NCI-H2081 treated with DMSO at 0.1 percent for 48 hours (cell line): ENCODE data around the gene ITFG1.

Source experiments
- DNase-seq: peaks from one replicate; lab custom pipeline; 2025; lab: John Stamatoyannopoulos, UW

Gene ITFG1

DNA sequence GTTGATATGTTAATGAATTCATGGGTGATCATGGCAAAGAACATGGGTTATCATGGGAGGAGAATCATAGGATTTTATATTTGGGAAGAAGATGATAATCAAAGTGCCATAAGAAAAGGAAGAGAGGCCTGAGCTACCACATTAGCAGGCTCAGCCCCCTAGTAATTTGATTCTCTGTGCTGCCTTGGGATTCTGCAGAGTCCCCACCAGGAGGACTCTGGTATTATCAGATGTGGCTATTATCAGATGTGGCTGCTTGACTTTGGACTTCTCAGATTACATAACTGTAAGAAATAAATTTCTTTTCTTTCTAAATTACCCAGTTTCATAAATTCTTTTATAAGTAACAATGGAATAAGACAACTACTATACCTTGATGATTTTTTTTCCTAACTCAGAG is 137.6 kb downstream of the ITFG1 start:
- no peak for DNase-seq

DNA sequence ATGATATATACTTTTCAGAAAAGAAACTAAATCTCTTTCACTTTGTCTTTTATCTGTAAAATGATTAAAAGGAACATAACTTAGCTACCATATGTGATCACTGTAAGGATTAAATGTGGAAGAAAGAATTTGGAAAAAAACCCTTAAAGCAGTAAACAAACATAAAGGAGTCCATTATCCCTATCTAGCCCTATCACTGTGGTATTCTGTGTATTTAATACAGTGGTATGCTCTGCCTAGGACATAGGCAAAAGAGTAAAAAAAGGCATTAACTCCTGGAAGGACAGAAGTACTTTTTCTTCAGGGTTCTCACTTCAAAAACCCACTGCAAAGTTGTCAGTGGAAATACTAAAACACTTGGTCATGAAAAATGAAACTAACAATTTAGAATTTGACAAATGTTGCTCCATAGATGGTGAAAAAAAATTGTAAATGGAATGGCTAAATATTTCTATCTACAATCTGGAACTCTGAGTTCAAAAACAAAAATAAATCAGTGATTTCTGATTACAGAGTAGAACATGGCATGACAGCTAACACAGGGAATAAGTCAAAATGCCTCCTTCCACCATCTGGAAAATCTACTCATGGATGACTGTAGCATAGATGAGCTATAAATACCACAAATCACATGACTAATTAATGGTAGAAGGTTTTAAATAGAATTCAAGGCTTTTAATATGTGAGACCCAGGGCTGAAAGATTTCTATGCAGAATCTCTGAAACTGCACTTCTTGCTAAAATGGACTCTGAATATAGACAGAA is 140.1 kb downstream of the ITFG1 start:
- DNase-seq = no peak

DNA sequence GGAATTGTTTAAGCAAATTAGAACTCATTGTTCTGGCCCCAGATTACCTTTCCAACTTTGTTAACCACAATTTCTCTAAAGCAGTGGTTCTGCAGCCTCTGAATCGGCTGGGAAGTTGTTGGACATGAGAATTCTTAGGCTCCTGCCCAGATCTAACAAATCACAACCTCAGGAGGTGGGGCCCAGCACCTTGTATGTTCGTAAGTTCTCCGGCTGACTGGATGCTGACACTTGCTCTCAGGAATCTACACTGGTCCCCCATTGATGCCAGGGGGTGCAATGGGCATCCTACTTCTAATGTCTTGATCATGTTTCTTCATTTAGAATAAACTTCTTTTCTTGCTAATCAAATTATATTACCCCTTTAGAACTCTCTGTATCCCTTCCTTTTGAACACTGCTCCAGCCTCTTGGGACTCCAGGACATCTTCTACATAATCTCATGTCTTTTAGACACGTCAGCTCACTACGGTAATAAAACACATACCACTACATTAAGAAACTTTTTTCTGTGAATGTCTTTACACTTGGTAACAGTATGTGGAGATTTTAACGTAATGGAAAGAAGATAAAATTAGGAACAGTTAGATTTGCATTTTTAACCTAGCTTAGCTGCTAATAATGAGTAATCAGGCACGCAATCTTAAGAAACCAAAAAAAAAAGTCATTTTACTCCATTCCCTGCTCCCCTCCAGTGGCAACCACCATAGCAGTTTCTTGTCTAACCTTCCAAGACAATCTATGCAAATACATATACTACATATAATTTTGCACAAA is 143.2 kb downstream of the ITFG1 start:
- no peak for DNase-seq

DNA sequence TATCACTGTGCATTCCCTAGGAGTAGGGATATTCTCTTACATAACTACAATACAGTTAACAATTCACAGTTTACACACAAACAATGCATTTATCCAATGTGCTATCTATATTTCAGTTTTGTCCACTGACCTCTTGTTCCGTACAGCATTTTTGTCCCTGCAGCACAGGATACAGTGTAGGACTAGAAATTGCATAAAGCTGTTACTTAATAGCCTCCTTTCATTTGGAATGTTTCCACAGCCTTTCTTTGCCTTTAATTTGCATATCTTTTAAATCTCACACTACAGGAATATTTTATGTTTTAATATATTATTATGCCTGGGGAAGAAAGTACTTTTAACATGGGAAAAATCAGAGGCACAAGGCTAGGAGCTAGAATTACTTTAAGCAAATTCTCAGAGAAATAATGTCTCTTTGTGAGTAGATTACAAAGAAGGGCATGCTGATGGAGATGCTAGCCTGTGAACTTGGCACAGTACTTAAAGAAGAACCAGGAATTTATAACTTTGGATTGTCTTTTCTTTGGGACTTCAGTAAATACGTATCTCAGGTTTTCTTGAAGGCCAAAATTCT is 144.3 kb downstream of the ITFG1 start:
- DNase-seq = no peak

DNA sequence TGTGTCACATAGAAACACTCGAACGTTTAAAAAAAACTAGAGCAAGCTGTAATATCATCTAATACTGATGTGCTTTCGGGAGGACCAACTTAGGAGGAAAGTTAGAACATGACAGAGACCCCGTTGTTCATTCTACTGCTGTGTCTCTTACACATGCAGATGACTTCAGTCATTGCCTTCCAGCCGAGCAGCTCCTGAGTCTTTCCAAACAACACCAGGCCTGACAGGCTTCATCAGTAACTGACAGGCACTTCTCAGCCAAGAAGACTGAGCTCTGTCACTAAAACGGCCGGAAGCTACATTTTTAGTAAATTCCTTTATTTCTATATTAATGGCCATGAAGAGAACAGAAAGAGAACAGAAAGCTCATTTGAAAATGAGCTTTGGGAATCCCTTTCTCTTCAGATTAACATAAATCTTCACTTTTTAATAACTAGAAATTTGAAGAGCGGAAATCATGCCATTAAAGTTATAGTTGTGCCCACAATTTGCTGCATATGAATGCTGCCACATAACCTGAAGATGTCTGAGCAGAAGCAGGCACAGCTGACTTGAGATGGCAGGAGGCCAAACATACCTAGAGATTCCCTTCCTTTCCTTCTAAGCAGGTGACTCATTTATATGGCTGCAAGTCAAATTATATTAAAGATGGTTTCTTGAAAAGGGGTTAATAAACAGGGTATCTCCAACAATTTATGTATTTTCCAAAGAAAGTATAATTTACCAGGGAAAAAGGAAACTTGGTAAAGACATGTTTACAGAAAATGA is 148.9 kb downstream of the ITFG1 start:
- DNase-seq = no peak

DNA sequence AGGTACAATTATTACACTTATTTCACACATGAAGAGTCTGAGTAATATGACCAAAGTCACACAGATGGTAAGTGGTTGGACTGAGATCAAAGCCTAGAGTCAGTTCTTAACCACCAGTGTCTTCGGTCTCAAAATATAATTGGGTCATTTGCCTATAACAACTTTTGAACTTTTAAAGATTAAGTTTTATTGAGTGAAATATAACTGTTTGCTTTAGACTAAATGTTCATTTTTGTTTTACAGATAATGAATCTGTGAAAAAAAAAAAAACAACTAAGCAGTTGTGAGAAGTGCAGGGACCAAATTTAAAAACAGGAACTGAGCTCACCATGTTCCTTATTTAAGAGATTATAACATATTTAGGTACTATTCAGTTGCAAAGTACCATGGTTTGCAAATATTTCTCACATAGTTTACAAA is 150.1 kb downstream of the ITFG1 start:
- DNase-seq = no peak

DNA sequence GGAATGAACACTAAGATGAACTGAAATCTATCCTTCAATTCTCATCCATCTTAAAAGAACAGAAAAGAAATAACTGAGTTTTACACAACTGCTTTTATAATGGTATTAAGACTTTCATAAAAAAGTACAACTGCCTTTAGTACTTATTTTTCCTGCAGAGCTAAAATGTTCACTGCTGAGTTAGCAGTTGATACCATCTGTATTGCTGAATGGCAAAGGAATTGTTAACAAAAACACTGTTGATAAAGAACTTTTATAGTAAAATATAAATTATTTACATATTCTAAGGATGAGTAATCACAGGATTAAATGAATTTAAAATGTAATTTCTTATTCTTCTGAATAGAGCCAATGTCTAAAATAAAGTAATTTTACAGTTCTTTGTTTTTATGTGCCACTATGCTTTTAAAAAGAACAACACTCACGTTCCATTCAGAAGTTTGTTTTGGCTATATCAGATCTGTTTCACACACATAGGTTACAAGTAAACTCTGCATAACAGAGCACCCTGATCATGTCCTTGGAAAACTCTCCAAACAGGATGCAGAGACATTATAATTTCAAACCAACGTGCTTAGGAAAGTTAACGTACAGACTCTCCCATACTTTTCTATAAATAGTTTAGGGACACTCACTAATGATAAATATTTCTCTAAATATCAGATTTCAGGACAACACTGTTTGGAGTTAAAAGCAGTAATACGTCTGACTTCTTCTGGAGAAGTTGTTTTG is 151.1 kb downstream of the ITFG1 start:
- no peak for DNase-seq

DNA sequence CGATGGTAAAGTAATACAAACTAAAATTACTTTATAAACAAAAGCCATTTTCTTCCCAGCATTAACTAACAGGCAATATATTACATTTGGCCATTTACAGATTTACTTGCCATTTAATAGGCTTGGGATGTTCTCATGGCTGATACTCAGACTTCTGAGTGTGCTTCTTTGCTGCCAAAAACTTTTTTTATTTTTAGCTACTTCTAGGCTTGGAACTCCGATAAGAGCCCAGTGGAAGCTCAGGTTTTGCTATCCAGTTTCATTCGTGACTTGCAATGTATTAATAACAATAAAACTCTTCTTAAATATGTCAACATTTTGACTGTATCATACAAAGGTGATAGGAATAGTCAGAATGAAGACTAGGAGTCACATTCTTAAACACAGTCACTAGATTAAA is 152.3 kb downstream of the ITFG1 start:
- DNase-seq = no peak

DNA sequence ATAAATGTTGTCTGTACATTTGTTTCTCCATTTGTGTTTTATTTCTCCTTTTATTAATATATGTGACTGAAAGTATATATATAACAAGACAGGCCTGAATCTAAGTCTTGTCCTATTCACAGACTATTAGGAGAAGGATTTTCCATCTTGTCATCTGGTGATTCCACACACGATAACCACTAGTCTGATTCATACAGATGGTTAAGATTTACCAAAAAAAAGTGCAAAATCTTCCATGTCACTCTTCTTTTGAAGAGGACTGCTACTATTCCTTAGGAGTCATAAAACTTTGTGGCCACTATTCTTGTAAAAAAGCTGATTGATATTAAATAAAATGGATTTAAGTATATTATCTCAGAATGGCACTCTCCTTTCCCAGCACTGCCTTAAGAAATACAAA is 156.3 kb downstream of the ITFG1 start:
- no peak for DNase-seq

DNA sequence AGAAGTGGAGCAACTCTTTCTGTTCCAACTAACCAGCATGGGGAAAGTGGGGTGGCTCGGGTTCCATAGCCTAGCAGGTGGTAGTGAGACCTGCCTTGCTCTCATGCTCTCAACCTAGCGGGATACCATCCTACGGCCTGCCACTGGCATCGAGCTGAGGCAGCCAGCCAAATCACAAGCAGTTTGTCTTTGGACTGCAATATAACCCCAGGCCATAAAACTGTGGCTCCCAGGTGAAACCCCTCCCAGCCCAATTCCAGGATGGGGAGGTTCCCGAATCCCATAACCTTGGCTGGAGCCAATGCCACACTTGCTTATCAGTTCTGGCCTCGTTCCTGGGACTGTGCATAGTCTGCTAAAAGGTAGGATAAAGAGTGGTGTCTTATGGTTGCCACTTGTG is 161.3 kb downstream of the ITFG1 start:
- DNase-seq = no peak

DNA sequence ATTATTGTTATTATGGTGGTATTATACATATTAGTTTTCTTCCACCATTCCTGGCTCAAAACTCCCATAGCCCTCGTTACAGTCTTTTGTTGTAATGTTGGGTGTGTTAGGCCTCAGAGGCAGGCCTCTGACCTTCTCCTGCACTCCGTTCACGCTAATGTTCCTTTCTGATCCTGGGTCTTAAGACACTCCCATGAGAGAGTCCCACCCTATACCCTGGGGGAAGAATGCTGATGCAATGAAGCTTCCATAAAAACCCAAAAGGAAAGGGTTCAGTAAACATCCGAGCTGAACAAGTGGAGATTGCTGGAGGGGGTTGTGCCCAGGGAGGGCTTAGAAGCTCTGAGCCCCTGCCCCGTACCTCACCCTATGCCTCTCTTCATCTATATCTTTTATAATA is 175.9 kb downstream of the ITFG1 start:
- no peak for DNase-seq

DNA sequence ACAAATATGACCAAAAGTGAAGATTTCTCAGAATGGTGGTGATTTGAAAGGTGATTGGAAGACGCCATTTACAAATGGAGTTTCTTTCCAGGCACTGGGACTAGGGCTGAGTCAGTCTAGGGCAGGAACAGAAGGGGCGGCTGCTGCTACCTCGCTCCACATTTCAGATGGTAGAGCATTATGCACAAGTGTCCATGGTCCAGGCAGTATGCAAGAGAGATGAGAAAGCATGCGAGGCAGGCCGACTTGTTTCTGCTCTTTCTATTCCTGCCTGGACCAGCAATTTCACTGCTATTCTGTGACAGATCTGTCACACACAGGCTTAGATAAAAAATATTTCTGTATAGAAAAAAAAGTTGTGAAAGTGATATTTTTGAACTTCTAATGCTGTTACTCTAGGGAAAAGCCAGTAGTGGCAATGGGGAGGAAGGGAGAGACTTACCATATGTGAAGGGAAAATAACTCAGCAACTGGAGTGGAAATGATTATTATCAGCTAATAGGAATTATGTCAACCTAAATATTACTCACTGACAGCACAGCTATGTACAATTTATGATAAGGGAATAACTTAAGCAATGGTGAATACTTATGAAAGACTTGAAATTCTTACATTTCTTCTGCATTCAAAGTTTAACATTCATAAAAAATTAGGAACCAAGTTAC is 182.4 kb downstream of the ITFG1 start:
- DNase-seq = no peak

DNA sequence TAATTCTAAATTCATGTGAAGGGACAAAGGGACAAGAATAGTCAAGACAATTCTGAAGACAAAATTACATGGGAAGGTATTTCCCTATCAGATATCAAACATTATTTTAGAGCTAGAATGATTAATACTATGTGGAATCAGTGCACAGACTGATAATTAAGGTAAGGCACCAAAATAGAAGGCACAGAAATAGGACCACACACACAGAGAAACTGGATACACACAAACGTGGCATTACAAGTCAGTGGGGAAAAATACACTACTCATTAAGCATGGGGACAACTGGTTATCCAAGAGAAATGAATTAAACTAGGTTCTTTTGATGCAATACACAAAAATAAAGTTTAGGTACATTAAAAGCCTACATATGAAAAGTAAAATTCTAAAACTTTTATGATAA is 184.3 kb downstream of the ITFG1 start:
- DNase-seq = no peak

DNA sequence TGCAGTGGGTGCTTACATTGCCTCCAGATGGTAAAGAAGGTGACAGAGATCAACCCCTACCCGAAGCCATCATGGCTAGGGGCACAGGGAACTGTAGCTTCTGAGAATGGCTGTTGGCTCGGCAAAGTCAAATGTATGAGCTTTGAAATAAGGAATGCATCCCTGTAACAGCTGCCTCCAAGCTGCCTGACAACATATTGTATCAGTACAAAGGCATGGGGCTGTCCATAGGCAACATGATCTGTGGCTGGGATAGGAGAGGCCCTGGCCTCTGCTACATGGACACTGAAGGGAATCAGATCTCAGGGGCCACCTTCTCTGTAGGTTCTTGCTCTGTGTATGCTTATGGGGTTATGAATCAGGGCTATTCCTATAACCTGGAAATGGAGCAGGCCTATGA is 197.9 kb downstream of the ITFG1 start:
- no peak for DNase-seq

DNA sequence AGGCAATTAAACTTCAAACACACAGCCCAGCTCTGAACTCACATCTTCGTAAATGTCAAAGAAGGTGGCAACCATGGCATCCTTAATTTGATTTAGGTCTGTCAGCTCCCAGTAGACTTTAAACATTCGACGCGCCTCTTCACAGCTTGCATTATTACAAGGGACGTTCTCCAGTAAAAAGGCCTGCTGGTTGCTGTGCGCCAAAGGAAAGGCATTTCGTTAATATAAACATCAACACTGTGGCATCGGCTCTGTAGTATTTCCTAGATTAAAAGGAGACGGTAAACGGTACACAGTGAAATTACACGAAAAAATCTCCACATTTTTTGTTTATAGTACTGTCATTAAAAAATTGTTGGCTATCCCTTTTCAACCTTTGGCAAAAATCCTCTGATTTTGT is 200.4 kb downstream of the ITFG1 start:
- no peak for DNase-seq

DNA sequence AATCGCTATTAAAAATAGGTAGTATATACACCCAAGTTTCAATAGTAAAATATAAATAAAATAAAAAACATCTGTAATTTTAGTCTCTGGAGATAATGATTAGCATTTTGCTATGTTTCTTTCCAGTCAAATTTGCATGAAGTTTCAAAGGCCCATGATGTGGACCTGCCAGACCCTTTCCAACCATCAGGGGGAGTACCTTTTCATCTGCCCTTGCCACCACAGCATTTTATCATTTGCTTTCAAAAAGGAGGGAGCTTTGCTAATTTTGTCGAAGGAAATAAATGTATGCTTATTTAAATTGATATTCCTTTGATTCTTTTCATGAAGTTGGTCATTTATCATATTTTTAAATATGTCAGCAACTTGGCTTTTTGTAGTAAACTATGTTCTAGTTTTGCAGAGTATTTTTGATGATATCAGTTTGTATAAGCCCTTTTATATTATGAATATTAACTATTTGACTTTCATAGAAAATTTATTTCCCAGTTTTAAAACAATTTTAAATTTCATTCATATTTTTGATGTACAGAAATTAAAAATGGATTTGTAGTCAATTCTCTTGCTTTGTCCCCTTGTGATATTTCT is 201.9 kb downstream of the ITFG1 start:
- DNase-seq = no peak

DNA sequence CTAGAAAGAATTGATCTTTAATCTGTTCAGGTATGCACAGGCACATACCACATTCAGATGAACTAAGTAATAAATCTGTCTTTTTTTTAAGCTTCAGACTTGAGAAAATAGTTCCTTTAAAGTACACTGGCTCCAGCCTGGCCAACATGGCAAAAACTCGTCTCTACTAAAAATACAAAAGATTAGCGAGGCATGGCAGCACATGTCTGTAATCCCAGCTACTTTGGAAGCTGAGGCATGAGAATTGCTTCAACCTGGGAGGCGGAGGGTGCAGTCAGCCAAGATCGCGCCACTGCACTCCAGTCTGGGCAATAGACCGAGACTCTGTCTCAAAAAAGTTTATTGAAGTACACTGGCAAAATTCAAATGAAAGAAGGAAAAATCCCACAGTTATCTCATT is 206.1 kb downstream of the ITFG1 start:
- no peak for DNase-seq

DNA sequence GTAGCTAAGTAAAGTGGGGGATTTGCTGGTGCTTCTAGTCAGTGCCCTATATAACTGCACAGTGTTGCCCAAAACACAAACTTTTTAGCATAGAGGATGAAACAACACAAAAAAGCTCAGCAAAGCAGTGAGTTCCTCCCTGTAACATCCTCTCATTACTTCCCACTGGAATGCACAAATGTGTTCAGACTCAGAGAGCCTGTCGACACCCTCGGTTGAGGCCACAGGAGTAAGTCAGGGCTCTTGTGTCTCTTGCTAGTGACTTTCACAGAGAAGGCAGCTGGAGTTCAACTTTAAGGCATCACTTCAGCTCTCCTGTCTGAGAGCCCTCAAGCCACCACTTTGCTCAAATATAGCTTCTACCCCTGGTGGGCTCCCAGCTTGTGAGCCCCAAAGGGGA is 209.9 kb downstream of the ITFG1 start:
- no peak for DNase-seq

DNA sequence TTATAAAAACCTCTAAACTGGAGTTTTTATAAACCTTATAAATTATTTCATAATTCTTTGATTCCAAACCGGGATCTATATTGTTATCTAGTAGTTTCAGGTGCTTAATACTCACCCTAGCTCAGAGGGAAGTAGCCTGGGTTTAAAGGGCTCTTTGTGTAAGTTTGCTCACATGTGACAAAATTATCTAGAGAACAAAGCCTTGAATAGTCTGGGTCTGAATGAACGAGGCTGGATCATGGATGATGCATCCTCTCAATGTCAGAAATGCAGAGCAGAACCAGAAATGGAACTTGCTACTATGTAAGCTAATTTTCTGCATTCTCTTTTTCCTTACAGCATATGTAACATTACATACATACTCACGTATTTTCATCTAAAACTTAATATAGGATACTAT is 213.2 kb downstream of the ITFG1 start:
- DNase-seq = no peak

DNA sequence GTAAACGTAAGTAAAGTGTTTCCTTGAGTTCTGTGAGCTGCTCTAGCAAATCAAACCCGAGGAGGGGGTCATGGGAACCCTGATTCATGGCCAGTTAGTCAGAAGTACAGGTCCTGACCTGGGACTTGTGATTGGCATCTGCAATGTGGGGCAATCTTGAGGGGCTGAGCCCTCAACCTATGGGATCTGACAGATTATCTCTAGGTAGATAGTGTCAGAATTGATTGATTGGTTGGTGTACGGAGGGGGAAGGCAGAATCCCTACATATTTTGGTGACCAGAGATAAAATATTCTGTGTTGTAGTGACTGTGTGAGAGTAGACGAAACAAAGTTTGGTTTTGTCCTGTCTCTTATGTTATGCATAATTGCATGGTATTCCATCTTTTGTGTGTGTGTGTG is 216.7 kb downstream of the ITFG1 start:
- no peak for DNase-seq

DNA sequence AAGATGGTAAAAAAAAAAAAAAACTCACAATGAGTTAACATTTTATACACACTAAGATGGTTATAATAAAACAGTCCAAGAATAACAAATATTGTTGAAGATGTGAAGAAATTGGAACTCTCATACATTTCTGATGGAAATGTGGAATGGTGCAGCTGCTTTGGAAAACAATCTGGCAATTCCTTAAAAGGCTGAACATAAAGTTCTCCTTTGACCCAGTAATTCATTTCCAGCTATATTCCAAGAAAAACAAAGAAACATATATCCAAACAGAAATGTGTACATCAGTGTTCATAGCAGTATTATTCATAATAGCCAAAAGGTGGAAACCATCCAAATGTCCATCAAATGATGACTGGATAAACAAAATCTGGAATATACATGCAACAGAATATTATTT is 219.8 kb downstream of the ITFG1 start:
- no peak for DNase-seq
